OCI-LY7 (cell line): ENCODE data around the gene SRRM5. TPM values are rescaled to one million over a fixed set of nuclear protein-coding genes. Genes with fewer than 3 reads are reported as not detected.

Experiments used
- BruUV-seq: library from RNA; stranded (reverse); fragments of 400-500 nt; replicated peaks from 2 replicates; lab custom pipeline; 2021; lab: Mats Ljungman, UMichigan
- CTCF ChIA-PET: fragments of 300-600 bp; sonication (Branson Sonifier 250); formaldehyde crosslinking; loops from one replicate; lab custom pipeline; 2022; ENCODE audit warnings: antibody characterized with exemption; ENCODE audit not compliant: unreplicated experiment; lab: Charles Lee
- POLR2A ChIA-PET: fragments of 300-600 bp; sonication (Branson Sonifier 250); formaldehyde crosslinking; loops from one replicate; lab custom pipeline; 2022; ENCODE audit warnings: antibody characterized with exemption; lab: Charles Lee
- DNase-seq: peaks from one replicate; pipeline ENCODE4 v3.0.0-alpha.2; 2015; ENCODE audit warnings: low spot score
- H2AFZ ChIP-seq: fragments of 200-600 bp; sonication (generic), shearing (Covaris generic); 2 replicates; pipeline ENCODE4 v1.6.1; 2014; ENCODE audit warnings: mild to moderate bottlenecking, antibody characterized with exemption, low read length, moderate library complexity
- H3K27ac ChIP-seq: fragments of 200-600 bp; sonication (generic); 2 replicates; pipeline ENCODE4 v1.5.1; 2014; ENCODE audit warnings: mixed run types, low read depth, mild to moderate bottlenecking, moderate library complexity, low read length, inconsistent platforms; ENCODE audit not compliant: poor library complexity, severe bottlenecking
- H3K36me3 ChIP-seq: fragments of 200-600 bp; sonication (generic); 2 replicates; pipeline ENCODE4 v1.6.1; 2014; ENCODE audit warnings: mild to moderate bottlenecking, antibody characterized with exemption, low read length, moderate library complexity, mixed read lengths; ENCODE audit not compliant: insufficient read depth
- H3K4me1 ChIP-seq: fragments of 200-600 bp; sonication (generic); 2 replicates; pipeline ENCODE4 v1.5.1; 2014; ENCODE audit warnings: mild to moderate bottlenecking, low read length; ENCODE audit not compliant: insufficient read depth, poor library complexity, severe bottlenecking
- H3K4me2 ChIP-seq: fragments of 200-600 bp; sonication (generic); 2 replicates; pipeline ENCODE4 v1.6.1; 2014; ENCODE audit warnings: mild to moderate bottlenecking, low read length
- H3K4me3 ChIP-seq: fragments of 200-600 bp; sonication (generic); 2 replicates; pipeline ENCODE4 v1.5.1; 2014; ENCODE audit warnings: mild to moderate bottlenecking, low read depth, low read length; ENCODE audit not compliant: poor library complexity, severe bottlenecking
- H3K79me2 ChIP-seq: fragments of 200-600 bp; sonication (generic); 2 replicates; pipeline ENCODE4 v1.6.1; 2016; ENCODE audit warnings: low read depth, mild to moderate bottlenecking, low read length, moderate library complexity, mixed read lengths; ENCODE audit not compliant: insufficient read depth
- H3K9me2 ChIP-seq: fragments of 200-600 bp; sonication (generic); 2 replicates; pipeline ENCODE4 v1.6.1; 2016; ENCODE audit warnings: mild to moderate bottlenecking, low read length, mixed read lengths; ENCODE audit not compliant: insufficient read depth
- H3K9me3 ChIP-seq: fragments of 200-600 bp; sonication (generic); 2 replicates; pipeline ENCODE4 v1.6.1; 2014; ENCODE audit warnings: mild to moderate bottlenecking, mixed run types, low read length, mixed read lengths
- H4K20me1 ChIP-seq: fragments of 200-600 bp; sonication (generic); 2 replicates; pipeline ENCODE4 v1.6.1; 2014; ENCODE audit warnings: mild to moderate bottlenecking, antibody characterized with exemption, low read length, moderate library complexity, mixed read lengths; ENCODE audit not compliant: insufficient read depth
- EZH2phosphoT487 ChIP-seq: fragments of 200-600 bp; sonication (generic); IDR thresholded peaks from 2 replicates; pipeline ENCODE4 v1.6.1; 2018; ENCODE audit warnings: low read depth, borderline replicate concordance, mild to moderate bottlenecking, mixed run types, antibody characterized with exemption, low read length, moderate library complexity, mixed read lengths
- intact Hi-C: fragments of 100-400 bp; cut with micrococcal nuclease; formaldehyde crosslinking; loops from one replicate; pipeline ENCODE4 v1.10.0; 2022; ENCODE audit not compliant: unreplicated experiment
- total RNA-seq, 2 experiments: library from RNA; depleted of rRNA in 1 of 2; stranded (reverse); fragments of >200 nt in 1 of 2; shearing (Covaris generic) in 1 of 2; gene quantifications; 2 replicates each; pipeline ENCODE4 v1.2.3, GENCODE V29; 2014 to 2022
- TF ChIP-seq, protein P1 (sequence below): fragments of 200-600 bp; sonication (generic); conservative IDR thresholded peaks from 2 replicates; pipeline ENCODE4 v1.5.1; 2014; ENCODE audit warnings: mild to moderate bottlenecking, antibody characterized with exemption, low read length, moderate library complexity, mixed read lengths

Gene SRRM5
- total RNA-seq, 2 experiments from 2014 or later = 0.61 to 0.73 TPM

DNA sequence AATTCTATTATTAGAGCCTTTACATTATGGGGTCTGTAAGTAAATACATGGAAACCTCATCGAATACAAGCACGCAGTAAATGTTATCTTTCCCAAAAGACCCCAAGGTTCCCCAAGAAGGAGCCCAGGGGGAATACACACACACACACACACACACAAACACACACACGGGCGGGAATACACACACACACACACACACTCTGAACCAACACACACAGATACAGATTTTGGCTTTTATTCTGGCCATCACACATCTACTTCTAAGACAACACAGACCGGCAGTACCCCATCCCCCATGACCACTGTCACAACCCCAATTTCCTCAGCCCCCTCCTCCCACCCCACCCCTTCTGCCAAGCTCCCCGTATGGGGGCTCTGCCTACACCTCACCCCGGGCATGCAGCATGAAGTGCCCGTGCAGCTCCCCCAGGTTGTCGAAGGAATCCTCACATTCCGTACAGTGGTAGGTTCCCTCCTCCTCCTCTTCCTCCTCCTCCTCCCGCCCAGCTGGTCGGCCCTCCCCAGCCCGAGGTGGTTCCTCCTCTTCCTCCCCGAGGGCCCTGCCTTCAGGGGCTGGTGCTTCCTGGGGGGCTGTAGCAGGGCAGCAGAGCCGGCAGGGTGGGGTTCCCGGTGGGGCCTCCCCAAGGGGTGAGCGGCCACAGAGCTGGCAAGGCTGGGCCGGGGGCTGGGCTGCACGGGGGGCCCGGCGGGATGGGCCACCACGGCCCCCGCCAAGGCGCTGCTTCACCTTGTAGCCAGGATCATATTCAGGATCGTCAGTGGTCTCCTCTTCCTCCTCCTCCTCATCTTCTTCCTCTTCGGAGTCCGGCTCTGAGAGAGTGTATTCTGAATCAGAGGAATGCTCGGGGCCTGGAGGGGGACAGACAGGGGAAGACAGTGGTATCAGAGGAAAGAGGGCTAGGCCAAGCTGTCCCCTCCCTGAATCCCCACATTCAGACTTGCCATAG, 4.4 kb upstream of the SRRM5 start:
- no peak for DNase-seq
- TF ChIP-seq EZH2phosphoT487 = no peak
- TF ChIP-seq, protein P1, sequence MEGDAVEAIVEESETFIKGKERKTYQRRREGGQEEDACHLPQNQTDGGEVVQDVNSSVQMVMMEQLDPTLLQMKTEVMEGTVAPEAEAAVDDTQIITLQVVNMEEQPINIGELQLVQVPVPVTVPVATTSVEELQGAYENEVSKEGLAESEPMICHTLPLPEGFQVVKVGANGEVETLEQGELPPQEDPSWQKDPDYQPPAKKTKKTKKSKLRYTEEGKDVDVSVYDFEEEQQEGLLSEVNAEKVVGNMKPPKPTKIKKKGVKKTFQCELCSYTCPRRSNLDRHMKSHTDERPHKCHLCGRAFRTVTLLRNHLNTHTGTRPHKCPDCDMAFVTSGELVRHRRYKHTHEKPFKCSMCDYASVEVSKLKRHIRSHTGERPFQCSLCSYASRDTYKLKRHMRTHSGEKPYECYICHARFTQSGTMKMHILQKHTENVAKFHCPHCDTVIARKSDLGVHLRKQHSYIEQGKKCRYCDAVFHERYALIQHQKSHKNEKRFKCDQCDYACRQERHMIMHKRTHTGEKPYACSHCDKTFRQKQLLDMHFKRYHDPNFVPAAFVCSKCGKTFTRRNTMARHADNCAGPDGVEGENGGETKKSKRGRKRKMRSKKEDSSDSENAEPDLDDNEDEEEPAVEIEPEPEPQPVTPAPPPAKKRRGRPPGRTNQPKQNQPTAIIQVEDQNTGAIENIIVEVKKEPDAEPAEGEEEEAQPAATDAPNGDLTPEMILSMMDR = no peak
- BruUV-seq = TSS peak; percentile 78
- intact Hi-C loops = no loop called here
- H3K9me2 ChIP-seq = no peaks in the 10 kb centered on the region
- H3K4me1 ChIP-seq = peaks cover 6% of the 10 kb centered on the region
- ChIA-PET CTCF (no interaction called here), POLR2A (no interaction called here)
- no peak overlapping the region for H3K4me3 ChIP-seq
- H4K20me1 ChIP-seq = no peaks in the 10 kb centered on the region
- H3K27ac ChIP-seq = no peak overlapping the region
- H3K36me3 ChIP-seq = peaks cover 55% of the 10 kb centered on the region
- H3K4me2 ChIP-seq = no peak overlapping the region
- no peaks in the 10 kb centered on the region for H3K79me2 ChIP-seq
- H3K9me3 ChIP-seq = no peaks in the 10 kb centered on the region
- H2AFZ ChIP-seq = no peak overlapping the region

DNA sequence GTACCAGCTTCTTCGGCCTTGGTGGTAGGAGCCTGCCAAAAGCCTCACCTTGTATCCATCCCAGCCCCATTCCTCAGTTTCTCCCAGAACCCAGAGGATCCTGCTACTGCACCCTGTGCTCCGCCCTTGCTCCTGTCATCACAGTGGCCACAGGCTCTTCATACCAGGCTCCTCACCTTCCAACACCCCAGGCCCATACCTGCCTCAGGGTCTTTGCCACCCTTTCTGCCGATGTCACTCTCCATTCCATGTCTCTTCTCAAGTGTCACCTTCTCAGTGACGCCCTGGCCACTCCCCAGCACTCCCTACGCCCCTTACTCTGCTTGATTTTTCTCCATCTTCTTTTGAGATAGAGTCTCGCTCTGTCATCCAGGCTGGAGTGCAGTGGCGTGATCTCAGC, 2.0 kb upstream of the SRRM5 start:
- no peaks in the 10 kb centered on the region for H3K4me1 ChIP-seq
- no peaks in the 10 kb centered on the region for H3K9me3 ChIP-seq
- ChIA-PET CTCF (no interaction called here), POLR2A (no interaction called here)
- intact Hi-C loops = no loop called here
- no peaks in the 10 kb centered on the region for H3K9me2 ChIP-seq
- no peak for TF ChIP-seq EZH2phosphoT487
- TF ChIP-seq, protein P1 = no peak
- no peak overlapping the region for H3K4me3 ChIP-seq
- BruUV-seq = no TSS peak
- no peak for DNase-seq
- H3K27ac ChIP-seq = no peak overlapping the region
- peaks cover 63% of the 10 kb centered on the region for H3K36me3 ChIP-seq
- H3K4me2 ChIP-seq = no peak overlapping the region
- no peaks in the 10 kb centered on the region; the same call in 1 of the 2 replicates for H3K79me2 ChIP-seq
- H4K20me1 ChIP-seq = no peaks in the 10 kb centered on the region
- H2AFZ ChIP-seq = no peak overlapping the region

DNA sequence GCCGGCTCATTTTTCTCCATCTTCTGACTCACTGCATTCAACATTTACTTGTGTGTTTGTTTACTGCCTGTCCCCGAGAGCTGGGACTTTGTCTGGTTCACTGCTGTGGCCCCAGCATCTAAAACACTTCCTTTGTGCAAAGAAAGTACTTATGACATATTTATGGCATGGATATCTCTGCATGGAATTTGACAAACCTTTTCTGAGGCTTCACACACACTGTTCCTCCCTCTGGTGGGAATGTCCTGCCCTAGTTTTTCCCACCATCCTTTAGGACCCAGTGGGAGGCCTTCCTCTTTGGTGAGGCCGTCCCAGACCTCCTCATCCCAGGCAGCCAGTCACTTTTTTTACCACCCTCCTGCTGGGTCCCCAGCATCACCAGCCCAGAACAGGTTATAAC, 1.4 kb upstream of the SRRM5 start:
- Histone ChIP-seq H3K27ac (no peak overlapping the region), H3K4me3 (no peak overlapping the region), H4K20me1 (no peaks in the 10 kb centered on the region), H3K4me1 (no peaks in the 10 kb centered on the region), H3K9me2 (no peaks in the 10 kb centered on the region), H3K9me3 (no peaks in the 10 kb centered on the region), H3K36me3 (peaks cover 64% of the 10 kb centered on the region), H2AFZ (no peak overlapping the region), H3K4me2 (no peak overlapping the region), H3K79me2 (peaks cover 2% of the 10 kb centered on the region; the same call in 1 of the 2 replicates)
- intact Hi-C loops = no loop called here
- DNase-seq = no peak
- CTCF ChIA-PET = no interaction called here
- BruUV-seq = no TSS peak
- TF ChIP-seq EZH2phosphoT487 = no peak
- TF ChIP-seq, protein P1 = no peak
- POLR2A ChIA-PET = no interaction called here
